Activated CD4-positive, alpha-beta T cell treated with anti-CD3 and anti-CD28 coated beads, Interleukin-2, Interleukin-4, amounts not matched to agents 100 ng/mL and 50 ng/mL, durations not matched to agents 16 hours and 8 hours (primary cell): ENCODE results near the gene PTPA.
A peak's percentile ranks its signal among the peaks of the same experiment; 100 is the strongest.

Source experiments
- DNase-seq: peaks from one replicate; pipeline ENCODE4 v3.0.0-alpha.2; 2020; ENCODE audit warnings: low spot score

PTPA gene

DNA sequence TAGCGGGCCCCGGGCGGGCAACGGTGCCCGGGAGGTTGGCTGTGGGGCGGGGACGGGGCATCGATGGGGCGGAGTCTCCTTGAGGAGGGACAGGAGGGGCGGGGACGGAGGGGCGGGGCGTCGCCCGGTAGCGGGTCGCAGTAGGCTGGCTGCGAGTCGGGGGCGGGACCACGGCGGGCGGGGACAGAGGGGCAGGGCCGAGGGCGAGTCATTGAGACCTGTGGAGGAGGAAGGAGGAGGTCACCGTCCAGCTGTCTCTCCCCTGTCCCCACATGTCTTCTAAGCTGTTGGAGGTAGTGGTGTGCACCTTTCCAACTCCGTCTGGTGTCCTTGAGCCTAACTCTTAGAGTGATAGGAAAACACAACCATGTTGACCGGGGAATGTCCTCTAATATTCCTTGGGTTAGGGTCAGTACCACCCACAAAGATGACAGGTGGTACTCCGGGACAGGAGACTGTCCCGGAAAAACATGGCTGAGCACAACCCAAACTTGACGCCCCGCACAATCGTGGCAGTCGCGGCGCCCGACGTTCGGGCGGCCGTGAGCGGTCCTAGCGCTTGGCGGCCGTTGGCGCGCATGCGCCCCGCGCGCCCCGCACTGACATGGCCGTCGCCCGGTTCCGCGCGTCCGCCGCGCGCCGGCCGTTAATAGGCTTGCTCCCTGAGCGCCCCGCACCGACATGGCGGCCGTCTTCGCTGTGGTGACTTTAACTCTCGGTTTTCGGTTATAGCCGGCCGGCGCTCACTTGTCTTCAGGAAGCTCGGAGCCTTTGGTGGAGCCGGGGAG lies at the start of gene PTPA, which contains the start of gene CRAT:
Gene PTPA (plus strand): TSS at position 676 of the 788 bp plus-strand sequence. CDS start 186 bp downstream, outside the sequence.
Gene CRAT (minus strand): TSS at position 54 of the 788 bp plus-strand sequence. CDS start 284 bp downstream, outside the sequence.
- DNase-seq, result peak; percentile 97

DNA sequence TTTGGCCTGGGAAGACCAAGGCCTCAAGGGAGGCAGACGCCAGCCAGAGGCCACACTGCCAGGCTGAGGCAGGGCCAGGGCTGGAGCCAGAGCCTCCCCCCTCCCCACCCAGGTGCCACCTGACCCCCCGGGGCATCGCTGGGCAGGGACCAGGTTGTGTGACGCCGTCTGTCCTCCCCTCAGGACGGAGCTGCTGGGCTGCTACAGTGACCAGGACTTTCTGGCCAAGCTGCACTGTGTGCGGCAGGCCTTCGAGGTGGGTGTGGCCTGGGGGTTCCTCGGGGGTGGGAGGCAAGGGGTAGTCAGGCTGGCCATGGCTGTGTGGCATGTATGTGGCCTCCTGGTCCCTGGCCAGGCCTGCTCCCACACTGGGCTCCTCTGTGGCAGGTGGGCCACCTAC lies 48.2 kb upstream of the PTPA start:
- DNase-seq, result no peak

DNA sequence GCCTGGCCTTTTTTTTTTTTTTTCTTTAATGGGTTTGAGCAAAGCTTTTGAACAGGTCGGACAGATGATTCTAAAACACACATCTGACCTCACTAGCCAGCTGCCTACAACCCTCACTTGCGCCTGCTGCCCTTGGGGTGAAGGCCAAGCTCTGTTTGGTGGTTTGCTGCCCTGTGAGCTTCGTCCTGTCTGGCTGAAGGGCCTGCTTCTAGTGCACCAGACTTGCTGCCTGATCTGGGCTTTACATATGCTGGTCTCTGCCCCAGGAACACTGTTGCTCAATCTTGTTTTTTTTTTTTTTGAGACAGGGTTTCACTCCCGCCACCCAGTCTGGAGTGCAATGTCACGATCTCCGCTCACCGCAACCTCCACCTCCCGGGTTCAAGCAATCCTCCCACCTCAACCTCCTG lies 46.7 kb upstream of the PTPA start:
- DNase-seq, result no peak

DNA sequence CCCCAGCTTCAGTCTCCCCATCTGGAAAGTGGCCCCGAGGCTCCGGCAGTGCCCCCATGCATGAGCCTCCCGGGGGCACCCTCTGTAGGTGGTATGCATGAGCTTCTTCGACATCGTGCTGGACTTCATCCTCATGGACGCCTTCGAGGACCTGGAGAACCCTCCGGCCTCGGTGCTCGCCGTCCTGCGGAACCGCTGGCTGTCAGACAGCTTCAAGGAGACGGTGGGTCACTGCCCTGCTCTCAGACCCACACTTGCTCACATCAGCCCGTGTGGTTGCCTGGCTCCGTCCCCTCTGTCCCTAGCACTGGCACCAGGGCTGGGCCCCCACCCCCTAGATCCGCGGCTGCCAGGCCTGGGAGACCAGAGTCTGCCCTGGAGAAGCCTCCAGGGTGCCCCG lies 43.1 kb upstream of the PTPA start:
- no peak for DNase-seq

DNA sequence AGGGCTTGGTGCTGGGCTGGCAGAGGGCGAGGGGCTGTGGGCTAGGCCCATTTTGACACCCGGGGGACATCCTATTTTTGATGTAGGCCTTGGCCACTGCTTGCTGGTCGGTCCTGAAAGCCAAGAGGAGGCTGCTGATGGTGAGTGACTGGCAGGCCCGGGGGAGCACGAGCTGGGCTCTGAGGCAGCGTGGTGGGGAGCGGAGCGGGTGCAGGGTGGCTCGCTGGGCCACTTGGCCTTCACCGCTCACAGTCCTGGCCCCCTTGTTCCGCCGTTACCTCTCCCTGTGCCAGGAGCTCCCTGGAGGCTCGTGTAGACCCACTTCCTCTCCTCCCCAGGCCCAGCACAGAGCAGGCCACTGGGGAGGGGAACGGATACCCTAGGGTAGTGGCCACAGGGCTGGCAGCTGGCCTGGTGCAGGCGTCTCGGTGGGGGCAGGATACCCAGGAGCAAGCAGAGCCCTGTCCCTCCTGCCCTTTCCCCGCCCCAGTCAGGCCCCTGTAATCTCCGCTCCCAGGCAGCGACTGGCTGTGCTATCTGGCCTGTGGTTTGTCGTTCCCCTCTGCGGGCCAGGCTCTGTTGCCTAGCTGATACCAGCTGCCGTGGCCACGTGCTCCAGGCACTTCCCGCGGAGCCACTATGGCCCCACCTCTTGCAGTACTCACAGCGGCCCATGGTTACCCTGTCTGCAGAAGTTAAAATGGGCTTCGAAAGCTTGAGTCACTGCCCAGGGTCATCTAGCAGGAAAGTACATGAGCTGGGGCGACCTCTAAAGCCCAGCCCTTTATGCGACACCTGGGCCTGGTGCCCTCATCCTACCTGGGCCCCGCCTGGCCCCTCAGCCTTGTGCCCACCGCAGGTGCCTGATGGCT lies 42.0 kb upstream of the PTPA start:
- peak; percentile 41 for DNase-seq

DNA sequence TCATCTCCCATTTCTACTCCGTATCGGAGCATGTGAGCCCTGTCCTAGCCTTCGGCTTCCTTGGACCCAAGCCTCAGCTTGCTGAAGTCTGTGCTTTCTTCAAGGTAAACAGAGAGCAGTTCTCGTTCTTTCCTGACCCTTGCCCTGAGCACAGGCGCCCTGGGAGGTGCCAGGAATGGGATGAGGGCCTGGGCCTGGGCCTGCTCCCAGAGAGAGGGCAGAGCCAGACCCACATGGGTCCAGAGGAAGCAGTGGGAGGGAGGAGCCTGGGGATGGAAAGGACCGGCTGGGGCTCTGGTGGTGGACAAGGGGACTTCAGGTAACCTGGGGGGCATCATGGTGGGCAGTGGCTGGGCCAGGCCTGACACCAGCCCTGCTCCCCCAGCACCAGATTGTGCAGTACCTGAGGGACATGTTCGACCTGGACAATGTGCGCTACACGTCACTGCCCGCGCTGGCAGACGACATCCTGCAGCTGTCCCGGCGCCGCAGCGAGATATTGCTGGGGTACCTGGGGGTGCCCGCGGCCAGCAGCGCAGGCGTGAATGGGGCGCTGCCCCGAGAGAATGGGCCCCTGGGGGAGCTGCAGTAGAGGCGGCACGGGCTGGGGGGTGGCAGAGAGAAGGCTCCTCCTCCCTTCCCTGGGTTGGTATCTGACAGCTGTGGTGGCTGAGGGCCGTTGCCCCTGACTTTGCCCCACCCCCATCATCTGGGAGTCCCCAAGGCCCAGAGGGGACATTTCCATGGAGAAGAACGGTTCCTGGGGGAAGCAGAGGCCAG lies 41.2 kb upstream of the PTPA start:
- no peak for DNase-seq

DNA sequence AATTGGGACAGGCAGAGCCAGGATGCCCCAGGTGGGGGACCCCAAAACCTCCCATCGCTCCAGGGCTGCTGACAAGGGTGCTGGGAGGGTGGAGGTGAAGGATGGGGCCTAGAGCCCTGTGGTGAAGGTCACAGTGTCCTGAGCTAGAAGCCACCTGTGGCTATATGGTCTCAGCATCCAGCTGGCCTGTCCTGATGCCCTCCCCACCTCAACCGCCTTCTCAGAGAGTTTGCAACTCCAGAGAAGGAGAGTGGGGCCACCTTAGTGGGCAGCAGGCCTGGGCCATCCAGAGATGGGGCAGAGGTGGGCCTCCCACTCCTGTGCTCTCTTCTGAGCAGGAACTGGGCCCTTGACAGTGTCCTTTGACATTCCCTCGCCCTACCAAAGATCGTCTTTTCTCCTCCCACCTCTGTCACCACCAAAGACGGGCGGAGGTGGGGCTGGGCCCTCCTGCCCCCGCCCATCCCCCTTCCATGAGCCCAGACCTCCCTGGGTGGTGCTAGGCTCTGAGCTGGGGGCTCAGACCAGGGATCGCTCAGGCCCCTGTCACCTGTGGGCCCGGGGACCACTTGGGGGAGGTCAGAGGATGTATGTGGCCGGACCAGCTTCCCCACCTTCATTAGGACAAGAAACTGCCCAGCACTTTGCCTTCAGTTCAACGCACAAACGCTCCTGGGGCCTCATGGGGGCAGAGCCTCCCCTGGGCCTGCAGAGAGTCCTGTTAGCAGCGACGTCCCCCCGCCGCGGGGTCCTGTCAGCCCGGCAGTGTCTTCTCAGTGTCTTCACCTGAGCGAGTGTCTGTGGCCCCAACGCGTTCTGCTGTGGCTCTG lies 40.3 kb upstream of the PTPA start:
- DNase-seq, result no peak

DNA sequence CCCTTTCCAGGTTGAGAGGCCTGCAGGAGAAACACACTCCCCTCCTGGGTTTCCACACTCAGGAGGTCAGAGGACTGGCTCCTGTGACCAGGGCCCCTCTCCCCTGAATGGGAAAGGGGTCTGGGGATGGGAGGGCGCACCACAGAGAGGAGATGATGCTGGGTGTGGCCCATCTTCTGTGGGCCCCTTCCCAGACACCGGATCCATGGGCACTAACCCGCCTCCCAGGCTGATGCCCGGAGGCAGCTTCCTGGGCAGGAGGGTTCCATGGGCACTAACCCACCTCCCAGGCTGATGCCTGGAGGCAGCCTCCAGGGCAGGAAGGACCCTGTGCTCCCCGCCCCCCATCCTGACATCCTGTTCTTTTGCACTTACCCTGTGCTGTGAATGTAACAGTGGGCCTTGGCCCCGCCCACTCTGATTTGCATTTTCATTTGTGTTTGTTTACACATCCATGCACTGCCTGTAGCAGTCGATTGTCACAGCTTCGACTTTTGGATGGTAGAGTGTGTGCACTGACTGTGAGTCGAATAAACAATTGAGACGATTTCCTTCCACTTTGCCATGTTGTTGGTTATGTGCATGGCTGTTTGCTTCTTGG lies 39.6 kb upstream of the PTPA start:
- no peak for DNase-seq

DNA sequence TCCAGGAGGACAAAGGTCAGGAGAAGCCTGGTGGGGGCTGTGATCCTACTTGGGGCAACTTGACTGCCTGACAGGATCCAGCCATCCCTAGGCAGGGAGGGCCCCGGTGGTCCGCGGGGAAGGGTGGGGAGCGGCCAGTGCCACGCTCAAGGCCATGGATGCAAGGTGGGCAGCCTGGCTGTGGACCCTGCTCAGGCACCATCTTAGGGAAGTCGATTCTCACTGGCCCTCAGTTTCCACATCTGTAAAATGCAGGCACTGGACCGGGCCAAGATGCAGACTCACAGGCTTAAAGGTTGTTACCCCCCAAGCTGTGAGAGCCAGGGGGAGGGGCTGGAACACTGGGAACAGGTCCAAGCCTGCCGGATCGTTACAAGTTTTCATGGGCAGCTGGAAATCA lies 39.0 kb upstream of the PTPA start:
- DNase-seq, result no peak

DNA sequence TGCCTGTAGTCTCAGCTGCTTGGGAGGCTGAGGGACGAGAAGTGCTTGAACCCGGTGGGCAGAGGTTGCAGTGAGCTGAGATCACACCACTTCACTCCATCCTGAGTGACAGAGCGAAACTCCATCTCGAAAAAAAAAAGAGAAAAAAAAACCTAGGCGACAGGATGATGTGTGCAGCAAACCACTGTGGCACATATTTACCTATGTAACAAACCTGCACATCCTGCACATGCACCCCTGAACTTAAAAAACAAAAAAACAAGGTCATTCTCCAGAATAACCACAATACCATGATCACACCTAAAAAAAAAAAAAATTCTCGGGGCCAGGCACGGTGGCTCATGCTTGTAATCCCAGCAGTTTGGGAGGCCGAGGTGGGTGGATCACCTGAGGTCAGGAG lies 37.8 kb upstream of the PTPA start:
- no peak for DNase-seq

DNA sequence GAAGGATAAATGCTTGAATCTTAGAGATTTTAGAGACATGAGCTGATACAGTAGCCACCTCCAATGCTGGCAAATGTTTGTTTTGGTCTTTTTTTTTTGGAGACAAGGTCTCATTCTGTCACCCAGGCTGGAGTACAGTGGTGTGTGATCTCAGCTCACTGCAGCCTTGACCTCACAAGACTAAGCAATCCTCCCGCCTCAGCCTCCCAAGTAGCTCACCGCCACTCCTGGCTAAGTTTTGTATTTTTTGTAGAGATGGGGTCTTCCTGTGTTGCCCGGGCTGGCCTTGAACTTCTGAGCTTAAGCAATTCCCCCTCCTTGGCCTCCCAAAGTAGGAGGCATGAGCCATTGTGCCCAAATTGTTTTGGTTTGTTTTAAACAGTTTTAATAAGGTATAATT lies 37.1 kb upstream of the PTPA start:
- DNase-seq, result no peak

DNA sequence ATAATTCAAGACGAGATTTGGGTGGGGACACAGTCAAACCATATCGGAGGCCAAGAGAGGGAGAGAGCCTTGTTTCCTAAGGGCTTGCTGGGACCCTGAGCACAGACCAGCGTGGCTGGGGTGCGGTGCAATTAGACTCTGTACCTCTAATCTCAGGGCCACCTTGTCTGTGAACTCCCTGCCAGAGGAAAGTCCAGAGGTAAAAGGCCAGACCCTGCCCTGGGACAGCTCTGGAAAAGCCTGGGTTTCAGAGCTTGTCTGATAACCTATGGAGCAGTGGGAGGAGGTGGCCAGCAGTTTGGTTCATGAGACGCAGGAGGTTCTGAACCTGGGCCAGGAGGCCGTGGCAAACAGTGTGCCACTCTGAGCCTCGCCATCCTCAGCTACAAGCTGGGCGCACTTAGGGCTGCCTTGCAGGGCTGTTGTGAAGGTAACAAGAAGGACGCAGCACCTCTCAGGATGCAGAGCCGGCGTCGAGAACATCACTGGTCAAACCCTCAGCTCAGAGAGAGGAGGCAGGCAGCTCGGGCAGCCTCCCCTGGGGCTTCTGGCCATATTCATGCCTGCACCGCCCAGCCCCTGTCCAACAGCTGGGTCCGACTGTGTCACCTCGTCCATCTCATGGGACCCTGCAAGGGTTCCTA lies 35.1 kb upstream of the PTPA start:
- DNase-seq, result no peak

DNA sequence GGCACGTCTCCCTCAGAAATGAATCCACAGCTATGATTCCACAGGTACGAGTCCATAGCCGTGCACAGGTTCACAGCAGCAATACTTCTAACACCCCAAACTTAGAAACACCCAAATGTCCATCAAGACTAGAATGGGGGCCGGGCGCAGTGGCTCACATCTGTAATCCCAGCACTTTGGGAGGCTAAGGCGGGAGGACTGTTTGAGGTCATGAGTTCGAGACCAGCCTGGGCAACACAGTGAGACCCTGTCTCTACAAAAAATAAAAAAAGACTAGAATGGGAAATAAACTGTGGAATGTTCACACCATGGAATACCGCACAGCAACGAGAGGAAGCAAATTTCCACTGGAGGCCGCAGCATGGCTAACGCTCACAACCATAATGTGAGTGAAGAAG lies 34.6 kb upstream of the PTPA start:
- no peak for DNase-seq

DNA sequence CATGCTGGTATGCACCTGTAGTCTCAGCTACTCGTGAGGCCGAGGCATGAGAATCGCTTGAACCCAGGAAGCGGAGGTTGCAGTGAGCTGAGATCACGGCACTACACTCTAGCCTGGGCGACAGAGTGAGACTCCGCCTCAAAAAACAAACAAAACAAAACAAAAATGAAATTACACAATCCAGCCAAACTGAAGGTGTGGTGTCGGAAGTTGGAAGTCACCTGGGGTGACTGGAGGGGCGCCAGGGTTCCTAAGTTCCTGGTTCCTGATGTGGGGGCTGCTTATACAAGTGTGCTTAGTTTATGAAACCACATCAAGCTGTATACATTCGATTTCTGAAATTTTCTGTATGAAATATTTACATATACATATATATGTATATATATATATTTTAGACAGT lies 34.0 kb upstream of the PTPA start:
- DNase-seq, result no peak

DNA sequence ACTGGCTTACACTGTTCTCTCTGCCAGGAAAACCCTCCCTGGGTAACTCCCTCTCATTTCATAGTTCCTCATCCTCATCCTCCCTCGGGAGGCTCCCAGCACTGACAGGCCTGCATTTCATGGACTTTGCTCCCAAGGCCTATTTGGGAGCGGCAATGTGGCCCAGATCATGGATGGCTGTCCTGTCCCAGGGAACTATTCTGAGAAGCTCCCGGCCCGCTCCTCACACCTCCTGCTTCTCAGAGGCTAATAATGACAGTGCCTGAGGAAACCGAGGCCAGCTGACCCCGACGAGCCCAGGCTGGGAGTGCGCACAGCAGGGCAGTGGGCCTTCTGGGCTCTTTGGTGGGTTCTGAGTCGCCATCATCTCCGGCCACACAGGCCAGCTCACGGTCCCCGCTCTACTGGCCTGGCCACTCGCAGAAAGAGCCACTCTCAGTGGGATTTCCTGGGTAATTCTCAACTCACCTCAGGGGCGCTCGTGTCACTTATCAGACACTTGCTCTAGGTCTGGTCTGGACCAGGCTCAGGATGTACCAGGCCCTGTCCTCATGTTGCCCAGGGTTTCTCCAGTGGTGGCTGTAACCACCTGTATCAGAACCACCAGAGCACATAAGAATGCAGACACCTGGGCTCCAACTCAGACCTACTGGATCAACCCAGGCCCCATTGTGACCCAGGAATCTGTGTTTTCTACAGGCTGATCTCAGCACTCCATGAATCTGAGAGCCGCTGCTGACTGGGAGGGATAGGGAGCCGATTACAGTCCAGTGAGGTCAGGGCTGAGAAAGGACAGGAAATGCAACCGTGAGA lies 32.3 kb upstream of the PTPA start:
- DNase-seq, result no peak

DNA sequence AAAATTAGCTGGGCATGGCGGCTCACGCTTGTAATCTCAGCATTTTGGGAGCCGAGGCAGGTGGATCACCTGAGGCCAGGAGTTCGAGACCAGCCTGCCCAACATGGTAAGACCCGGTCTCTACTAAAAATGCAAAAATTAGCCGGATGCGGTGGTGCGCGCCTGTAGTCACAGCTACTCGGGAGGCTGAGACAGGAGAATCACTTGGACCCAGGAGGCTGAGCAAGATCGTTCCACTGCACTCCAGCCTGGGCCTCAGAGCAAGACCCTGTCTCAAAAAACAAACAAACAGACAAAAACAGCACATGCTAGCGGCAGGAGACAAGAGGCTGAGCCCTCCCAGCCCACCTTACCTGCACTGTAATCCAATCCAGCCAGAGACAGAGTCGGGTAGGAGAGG lies 31.4 kb upstream of the PTPA start:
- DNase-seq, result no peak

DNA sequence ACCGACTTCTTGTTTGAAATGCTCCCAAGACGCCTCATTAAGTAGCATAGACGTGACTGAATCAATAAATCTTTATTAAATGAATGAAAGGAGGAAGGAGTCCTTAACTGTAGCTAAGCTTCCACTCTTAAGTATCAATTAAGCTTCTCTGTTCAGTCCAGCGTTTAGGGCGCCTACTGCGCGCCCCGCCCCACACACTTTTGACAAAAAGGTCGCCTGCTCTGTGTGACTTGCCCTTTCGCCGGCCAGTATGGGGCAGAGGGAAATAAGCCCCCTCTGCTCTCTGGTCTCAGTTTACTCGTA lies 31.0 kb upstream of the PTPA start:
- DNase-seq, result no peak

DNA sequence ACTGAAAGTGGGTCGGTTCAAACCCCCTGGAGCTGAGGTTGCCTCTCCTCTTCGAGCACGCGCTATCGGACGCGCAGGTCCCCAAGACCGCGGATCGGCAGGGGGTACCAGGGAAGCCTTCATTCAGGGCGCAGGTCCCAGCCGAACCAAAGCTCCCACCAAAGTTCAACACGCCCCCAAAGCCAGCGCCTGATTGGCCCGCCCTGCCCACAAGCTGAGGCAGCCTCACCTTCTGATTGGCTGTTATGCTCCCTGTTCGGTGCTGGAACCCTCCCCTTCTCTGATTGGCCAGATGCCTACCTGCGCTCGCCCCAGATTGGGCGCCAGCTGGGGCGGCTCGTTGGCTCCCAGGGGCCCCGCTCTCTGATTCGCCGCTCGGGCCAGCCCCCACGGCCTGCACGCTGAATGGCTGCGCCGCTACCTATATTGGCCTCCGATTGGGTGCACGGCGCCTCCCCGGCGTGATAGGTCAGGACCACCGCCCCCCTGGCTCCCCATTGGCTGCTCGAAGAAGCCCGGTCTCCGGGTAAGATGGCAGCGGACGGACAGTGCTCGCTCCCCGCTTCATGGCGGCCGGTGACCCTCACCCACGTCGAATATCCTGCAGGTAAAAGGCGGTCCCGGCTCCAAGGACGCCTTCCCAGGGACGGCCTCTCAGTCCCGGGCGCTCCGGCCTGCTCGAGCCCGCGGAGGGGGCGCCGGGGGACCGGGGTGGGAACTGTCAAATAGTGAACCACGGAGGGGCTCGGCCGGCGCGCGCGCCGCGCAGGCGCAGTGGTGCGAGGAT lies 30.4 kb upstream of the PTPA start, which contains the start of gene DOLPP1:
Gene DOLPP1 (plus strand): TSS at position 511 of the 787 bp plus-strand sequence. CDS start 21 bp downstream, at position 532.
- DNase-seq, result peak; percentile 99

DNA sequence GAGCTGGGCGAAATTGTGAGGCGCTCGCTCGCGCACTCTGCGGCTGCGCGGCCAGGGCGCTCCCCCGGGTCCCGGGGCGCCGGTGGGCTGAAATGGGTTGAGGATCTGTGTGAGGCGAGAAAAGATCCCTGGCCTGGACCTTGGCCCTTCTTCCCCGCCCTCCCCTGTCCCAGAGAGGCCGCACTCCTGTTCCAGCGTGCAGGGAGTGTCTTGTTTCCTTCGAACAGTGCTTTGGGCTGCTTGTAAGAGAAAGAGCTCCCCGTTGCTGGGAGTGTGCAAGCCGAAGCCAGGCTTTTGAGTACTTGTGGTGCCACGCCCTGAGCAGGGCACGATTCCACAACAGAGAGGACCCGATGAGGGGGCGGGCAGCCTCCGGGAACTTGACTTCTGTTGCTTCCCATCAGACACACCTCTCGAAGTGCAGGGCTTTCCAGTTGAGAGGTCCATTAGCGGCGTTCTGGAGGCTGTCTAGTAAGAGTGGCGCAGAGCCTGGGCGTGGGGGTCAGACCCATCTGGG lies 29.8 kb upstream of the PTPA start:
- peak; percentile 18 for DNase-seq
